Measurements from ENCODE around the gene CTNND2.

Gene CTNND2

DNA sequence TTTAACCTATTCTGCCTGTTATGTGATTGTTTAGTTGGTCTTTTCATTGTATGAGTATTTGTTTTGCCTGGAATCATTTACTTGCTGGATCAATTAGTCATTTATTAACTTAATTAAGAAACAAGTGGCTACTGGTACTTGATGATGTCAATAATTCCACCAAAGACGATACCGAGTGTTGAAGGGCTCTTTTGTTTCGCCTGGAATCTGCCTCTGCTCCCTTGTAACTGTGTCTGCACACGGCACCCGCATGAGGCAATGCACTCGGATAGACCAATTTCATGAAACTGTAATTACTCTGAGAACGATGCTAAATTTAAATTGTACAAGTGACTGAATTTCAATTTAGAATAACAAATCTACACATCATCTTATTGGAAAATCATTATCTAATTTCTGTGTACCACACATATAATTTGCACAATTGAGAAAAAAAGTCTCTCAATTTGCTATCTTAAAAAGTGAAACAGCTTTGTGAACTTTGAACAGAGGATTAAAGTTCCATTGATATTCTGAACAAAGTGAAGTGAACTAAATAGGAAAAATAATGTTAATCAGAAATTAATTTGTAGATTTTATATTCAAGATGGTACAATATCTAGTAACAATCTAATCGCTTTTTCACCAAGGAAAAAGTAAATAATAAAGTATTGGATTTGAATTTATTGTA is 143.2 kb downstream of the CTNND2 start:
- ChIA-PET CTCF (no interaction called here), POLR2A (no interaction called here)
- DNase-seq (ENCODE audit: low read depth, low spot score), result no peak
- TF ChIP-seq, protein P1, sequence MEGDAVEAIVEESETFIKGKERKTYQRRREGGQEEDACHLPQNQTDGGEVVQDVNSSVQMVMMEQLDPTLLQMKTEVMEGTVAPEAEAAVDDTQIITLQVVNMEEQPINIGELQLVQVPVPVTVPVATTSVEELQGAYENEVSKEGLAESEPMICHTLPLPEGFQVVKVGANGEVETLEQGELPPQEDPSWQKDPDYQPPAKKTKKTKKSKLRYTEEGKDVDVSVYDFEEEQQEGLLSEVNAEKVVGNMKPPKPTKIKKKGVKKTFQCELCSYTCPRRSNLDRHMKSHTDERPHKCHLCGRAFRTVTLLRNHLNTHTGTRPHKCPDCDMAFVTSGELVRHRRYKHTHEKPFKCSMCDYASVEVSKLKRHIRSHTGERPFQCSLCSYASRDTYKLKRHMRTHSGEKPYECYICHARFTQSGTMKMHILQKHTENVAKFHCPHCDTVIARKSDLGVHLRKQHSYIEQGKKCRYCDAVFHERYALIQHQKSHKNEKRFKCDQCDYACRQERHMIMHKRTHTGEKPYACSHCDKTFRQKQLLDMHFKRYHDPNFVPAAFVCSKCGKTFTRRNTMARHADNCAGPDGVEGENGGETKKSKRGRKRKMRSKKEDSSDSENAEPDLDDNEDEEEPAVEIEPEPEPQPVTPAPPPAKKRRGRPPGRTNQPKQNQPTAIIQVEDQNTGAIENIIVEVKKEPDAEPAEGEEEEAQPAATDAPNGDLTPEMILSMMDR (IDR thresholded peaks at IDR 0.05; ENCODE audit: insufficient read depth, low read length, missing control alignments), result no peak
- no peak overlapping the region for H3K4me3 ChIP-seq (ENCODE audit: low read depth, low read length)

DNA sequence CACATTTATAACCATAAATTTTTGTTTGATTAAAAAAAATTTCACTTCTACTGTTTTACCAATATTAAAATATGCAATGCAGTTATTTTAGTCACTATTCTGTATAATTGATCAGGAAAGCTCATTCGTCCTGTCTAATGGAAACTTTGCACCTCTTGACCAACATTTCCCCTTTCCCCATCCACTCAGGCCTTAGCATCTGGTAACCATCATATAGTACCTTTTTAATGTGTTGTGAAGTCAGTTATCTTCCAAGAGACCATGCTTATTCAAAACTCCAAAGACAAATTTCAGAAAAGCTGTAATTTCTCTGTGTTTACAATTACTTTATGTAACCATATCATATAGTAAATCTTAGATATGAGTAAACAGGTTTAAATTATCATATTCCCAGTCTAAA is 145.9 kb downstream of the CTNND2 start:
- no peak overlapping the region for H3K4me3 ChIP-seq (ENCODE audit: low read depth, low read length)
- TF ChIP-seq, protein P1 (IDR thresholded peaks at IDR 0.05; ENCODE audit: insufficient read depth, low read length, missing control alignments), result no peak
- ChIA-PET CTCF (no interaction called here), POLR2A (no interaction called here)
- no peak for DNase-seq (ENCODE audit: low read depth, low spot score)

DNA sequence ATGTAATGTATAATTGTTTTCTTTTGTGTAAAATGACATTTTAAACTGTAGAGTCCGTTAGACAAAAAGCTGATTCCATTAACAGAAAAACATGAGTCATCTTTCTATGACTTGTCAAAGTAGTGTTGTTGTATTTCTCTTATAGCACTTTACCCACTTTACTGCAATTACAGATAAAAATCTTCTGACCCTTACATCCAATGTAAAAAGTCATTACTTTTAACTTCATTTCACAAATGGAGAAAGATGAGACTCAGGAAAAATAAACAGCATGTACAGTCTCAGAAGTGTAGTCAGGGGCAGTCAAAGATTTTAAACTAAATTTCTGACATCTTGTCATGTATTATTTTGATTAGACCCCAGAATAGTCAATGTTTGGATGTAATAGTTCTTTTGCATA is 146.6 kb downstream of the CTNND2 start:
- CTCF ChIA-PET, result no interaction called here
- TF ChIP-seq, protein P1 (IDR thresholded peaks at IDR 0.05; ENCODE audit: insufficient read depth, low read length, missing control alignments), result no peak
- DNase-seq (ENCODE audit: low read depth, low spot score), result no peak
- no peak overlapping the region for H3K4me3 ChIP-seq (ENCODE audit: low read depth, low read length)
- POLR2A ChIA-PET, result no interaction called here

DNA sequence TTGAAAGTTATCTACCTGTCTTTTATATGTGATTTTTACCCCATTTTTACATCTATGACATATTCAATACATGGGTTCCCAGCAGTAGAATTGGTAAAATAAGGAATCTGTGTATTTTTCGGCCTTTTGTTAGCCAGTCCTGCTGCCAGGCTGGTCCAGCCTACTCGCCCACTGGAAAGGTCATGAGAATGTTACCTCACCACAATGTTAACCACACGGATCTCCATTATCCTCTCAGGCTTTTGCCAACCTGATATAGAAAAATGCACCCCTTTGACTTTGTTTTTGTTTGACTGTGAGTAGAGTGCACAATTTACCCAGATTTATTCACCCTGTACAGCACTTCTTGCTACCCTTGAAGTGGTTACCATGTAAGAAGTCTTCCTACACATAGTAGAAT is 167.2 kb downstream of the CTNND2 start:
- CTCF ChIA-PET, result no interaction called here
- no peak overlapping the region for H3K4me3 ChIP-seq (ENCODE audit: low read depth, low read length)
- POLR2A ChIA-PET, result no interaction called here
- DNase-seq (ENCODE audit: low read depth, low spot score), result no peak
- TF ChIP-seq, protein P1 (IDR thresholded peaks at IDR 0.05; ENCODE audit: insufficient read depth, low read length, missing control alignments), result no peak

DNA sequence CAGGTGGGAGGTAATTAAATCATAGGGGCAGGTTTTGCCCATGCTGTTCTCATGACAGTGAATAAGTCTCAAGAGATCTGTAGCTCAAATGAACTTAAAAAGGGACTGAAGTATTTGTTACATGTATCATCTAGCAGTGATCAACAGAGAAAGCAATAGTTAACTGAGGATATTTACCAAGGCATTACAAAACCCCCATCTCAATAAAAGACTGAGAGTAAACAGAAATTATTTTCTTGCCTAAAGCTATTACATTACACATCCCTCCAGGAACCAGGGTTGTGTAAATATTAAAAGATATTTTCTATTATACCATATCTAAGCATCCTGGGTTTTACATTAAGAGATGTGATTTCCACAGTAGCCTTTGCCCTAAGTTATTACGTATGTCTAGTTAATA is 169.9 kb downstream of the CTNND2 start:
- ChIA-PET POLR2A (no interaction called here), CTCF (no interaction called here)
- no peak for DNase-seq (ENCODE audit: low read depth, low spot score)
- H3K4me3 ChIP-seq (ENCODE audit: low read depth, low read length), result no peak overlapping the region
- TF ChIP-seq, protein P1 (IDR thresholded peaks at IDR 0.05; ENCODE audit: insufficient read depth, low read length, missing control alignments), result no peak

DNA sequence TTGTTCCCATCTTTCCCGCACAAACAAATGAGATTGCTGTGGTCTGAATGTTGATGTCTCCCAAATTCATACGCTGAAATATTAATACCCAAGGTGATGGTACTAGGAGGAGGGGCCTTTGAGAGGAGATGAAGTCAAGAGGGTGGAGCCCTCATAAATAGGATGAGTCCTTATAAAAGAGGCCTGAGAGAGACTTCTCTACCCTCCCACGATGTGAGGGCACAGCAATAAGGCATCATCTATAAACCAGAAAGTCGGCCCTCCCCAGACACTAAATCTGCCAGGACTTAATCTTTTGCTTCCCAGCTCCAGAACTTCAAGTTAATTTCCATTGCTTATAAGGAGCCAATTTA is 170.4 kb downstream of the CTNND2 start:
- CTCF ChIA-PET, result no interaction called here
- POLR2A ChIA-PET, result no interaction called here

More for the DNA sequence above, 170.4 kb downstream of the CTNND2 start:
- no peak for DNase-seq (ENCODE audit: low read depth, low spot score)
- TF ChIP-seq, protein P1 (IDR thresholded peaks at IDR 0.05; ENCODE audit: insufficient read depth, low read length, missing control alignments), result no peak
- H3K4me3 ChIP-seq (ENCODE audit: low read depth, low read length), result no peak overlapping the region
